CD1c-positive myeloid dendritic cell (primary cell): Measurements from ENCODE around the gene TFAP2B.

Source experiments
- DNase-seq: peaks from one replicate; pipeline ENCODE4 v3.0.0-alpha.2; 2016; ENCODE audit errors: extremely low spot score

TFAP2B gene

GRCh38 chr6:50848989-50849795 lies 30.5 kb downstream of the TFAP2B start:
- DNase-seq, result no peak

GRCh38 chr6:50849796-50850180 lies 31.1 kb downstream of the TFAP2B start:
- no peak for DNase-seq

GRCh38 chr6:50850223-50851048 lies 31.8 kb downstream of the TFAP2B start:
- DNase-seq, result no peak

GRCh38 chr6:50851049-50851845 lies 32.6 kb downstream of the TFAP2B start:
- no peak for DNase-seq

- DNase-seq, result no peak
Measured at GRCh38 chr6:50853939-50854338, 35.3 kb downstream of the TFAP2B start.

- no peak for DNase-seq
Measured at GRCh38 chr6:50861692-50862091, 43.0 kb downstream of the TFAP2B start.

- DNase-seq, result no peak
Measured at GRCh38 chr6:50862176-50862575, 43.5 kb downstream of the TFAP2B start.

- DNase-seq, result no peak
Measured at GRCh38 chr6:50864601-50865000, 45.9 kb downstream of the TFAP2B start.

- no peak for DNase-seq
Measured at GRCh38 chr6:50868466-50868865, 49.8 kb downstream of the TFAP2B start.

GRCh38 chr6:50873167-50873566 lies 54.5 kb downstream of the TFAP2B start:
- no peak for DNase-seq

- no peak for DNase-seq
Measured at GRCh38 chr6:50884364-50884763, 65.7 kb downstream of the TFAP2B start.

GRCh38 chr6:50887112-50887511 lies 68.4 kb downstream of the TFAP2B start:
- no peak for DNase-seq

- DNase-seq, result no peak
Measured at GRCh38 chr6:50889497-50889896, 70.8 kb downstream of the TFAP2B start.

- DNase-seq, result no peak
Measured at GRCh38 chr6:50889935-50890334, 71.3 kb downstream of the TFAP2B start.

- DNase-seq, result no peak
Measured at GRCh38 chr6:50890579-50890978, 71.9 kb downstream of the TFAP2B start.

- DNase-seq, result no peak
Measured at GRCh38 chr6:50891290-50891689, 72.6 kb downstream of the TFAP2B start.
